ENCODE measurements around the gene CADPS.

CADPS gene

DNA sequence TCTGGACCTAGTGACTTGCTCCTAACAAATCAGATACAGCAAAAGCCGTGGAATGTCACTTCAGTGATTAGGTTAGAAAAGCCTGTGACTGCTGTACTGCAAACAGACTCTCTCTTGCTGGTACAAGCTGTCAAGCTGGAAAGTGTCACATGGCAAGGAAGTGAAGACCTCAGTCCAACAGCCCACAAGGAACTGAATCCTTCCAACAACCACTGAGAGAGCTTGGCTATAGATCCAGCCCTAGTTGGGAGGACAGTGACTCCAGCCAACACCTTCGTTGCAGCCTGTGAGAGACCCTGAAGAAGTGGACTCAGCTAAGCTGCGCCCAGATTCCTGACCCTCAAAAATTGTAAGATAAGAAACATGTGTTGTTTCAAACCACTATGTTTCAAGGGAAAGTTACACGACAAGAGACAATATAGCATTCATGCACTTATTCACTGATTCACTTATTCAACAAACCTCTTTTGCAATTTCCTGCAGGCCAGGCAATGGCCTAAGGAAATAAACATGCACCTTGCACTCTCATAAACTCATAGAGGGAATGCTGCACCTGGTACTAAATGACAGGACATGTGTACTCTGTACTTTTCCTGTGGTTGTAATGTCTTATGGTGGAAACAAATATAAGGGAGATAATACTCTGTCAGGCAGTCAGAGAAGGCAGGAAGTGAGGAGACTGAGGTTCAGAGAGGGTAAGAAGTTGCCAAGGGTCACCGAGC, 142.9 kb downstream of the CADPS start:
- DNase-seq, result no peak

DNA sequence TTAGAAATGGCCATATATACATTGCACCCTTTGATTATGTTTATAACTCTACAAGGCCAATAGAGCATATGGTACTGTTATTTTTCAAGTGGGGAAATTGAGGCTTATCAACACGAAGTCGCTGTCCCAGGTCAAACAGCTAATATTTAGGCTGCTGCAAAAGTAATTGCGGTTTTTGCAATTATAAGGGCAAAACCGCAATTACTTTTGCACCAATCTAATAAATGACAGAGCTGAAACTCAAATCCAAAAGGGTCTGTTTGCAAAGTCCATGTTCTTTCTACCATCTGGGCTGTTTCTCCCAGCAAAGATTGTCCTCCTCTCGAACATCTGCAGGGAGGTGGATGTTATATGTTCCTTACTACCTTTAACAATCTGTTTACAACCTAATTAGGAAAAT, 147.2 kb downstream of the CADPS start:
- no peak for DNase-seq

DNA sequence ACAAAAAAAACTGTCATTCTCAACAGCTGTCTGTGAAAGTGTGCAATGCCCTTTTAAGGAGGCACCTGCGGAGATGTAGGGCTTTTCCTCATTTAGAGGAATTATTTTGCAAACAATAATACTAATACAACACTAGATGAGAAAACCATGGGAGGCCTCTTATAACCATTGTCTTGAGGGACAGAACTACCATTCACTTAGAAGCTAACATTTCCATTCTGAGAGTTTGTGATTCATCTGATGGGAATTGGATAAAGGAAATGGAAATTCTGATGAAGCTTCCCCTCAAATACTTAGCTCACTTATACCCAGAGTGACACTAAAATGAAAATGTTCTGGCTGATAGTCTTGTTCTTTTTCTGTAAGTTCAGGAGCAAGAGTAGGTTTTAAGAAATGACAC, 147.7 kb downstream of the CADPS start:
- DNase-seq, result no peak

DNA sequence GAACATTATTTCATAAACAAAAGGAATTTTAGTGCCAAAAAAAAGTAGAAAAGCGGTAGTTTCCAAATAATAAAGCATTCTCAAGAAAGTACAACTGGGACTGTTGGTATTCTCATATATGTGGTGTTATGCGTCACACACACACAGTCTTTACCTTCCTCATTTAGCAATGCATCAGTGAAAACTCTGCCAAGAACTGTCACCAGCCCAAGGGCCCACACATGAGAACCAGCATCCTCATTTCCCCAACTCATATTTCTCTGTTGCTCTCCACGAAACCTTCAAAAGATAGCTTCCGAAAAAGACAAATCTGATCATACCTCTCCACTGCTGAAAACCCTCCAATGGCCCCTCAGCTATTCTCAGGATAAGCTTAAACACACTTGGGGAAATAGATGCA, 150.7 kb downstream of the CADPS start:
- DNase-seq, result no peak

DNA sequence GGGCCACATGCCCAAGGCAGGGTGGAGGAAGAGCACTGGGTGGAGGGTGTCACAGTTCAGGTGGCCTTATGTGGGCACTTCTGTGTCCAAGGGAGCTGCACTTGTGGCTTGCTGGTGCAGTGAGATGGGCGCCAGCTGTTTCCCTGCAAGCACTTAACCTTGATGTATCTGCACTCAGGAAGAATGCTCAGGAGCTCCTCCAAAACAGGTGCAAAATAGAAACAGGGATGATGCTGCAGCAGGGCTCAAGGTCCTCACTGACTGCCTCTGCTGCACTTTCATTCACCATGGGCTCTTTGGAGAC, 151.3 kb downstream of the CADPS start:
- no peak for DNase-seq

DNA sequence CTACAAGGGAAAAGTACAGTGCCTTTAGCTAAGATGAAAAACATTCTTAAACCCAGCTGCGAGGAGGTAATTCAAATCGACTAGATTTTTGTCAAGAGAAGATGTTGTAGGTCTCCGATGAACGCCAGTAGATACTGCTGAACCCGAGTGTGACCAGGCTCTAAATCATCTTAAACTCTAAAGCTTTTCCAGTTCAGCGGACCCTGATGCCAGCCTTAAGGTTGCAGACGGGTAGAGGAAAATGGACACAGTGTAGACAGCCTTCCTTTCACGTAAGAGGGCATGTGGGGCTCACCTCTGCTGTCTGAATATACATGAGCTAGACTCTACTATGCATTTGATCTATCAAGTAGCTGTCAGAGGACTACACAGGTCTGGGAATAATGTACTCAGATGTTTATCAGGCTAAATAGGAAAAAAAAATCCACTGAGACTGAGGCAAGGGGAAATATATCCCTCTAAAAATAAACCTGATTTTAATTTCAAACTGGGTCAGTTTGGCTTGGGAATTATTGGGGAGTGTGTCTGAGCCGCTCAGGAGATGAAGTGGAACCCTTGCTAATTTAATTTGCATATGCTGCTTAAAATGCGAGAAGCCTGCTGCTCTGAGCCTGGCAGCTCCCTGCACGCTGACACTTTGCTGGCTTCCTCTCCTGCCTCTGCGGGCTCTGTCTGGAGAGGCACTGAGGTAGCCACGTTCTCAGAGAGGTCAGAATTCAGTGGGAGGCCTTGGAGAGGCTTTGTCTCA, 151.9 kb downstream of the CADPS start:
- no peak for DNase-seq

DNA sequence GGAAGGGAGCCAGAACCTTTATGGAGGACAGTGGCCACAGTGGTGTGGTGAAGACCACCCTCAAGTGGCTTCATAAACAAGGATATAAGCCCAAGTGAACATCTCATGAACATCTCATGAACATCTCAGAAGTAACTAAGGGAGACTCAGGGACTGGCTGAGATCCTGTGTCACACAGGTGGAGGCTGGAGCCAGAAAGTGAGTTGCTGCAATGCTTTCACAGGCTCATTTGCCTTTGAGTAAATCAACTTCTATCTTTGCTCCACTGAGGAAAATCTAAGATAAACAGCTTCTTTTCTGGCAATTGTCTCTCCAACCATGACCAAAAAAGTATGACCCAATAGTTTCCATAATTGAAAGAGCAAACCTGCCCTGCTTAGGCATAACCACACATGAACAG, 152.9 kb downstream of the CADPS start:
- no peak for DNase-seq

DNA sequence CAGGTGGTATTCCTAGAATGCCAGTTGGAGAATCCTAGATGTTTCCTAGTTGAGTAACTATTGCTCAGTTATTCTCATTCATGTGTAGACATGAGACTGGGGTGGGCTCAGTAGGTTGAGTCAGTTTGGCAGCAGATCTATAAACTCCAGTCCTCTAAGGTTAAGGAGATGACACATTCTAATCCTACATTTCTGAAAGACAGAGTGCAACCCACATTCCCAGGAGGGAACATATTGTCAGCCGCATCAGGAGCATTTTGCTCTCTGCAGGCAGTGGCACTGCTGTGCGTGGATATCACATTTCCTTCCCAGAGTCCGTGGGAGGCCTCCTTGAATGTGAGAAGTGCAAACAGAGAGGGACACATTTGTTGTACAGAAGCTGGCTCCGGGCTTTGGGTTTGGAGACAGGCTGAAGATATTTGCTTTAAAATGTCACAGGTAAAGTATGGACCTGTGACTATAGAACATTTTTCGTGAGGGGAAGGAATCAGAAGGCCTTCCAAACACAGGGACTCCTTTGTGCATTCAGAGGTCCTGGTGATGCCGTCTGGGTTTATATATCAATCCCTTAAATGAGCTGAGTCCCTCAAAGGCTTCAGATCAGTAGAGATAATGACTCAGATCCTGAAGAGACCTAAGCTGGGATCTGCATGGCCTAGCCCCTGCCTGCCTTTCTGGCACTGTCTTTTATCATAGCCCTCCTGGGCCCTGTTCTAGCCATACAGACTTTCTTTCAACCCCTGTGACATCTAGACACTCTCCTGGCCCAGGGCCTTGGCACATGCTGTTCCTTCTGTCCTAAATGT, 156.5 kb downstream of the CADPS start:
- no peak for DNase-seq

DNA sequence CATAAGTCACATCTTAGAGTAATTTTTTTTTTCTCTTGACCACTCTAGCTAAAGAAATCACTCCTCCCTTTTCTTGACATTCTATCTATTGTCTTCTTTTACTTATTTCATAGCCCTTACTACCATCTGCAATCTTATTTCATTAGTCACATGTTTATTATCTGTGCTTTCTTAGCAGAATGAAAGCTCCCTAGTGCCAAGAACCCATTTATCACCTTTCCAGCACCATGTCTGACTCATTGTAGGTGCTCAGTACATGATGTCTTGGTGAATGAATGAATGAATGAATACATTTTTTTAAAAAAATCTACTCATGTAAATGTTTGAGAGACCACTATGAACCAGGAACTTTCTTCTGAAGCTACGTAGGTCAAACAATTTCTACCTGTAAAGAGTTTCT, 157.2 kb downstream of the CADPS start:
- DNase-seq, result no peak

DNA sequence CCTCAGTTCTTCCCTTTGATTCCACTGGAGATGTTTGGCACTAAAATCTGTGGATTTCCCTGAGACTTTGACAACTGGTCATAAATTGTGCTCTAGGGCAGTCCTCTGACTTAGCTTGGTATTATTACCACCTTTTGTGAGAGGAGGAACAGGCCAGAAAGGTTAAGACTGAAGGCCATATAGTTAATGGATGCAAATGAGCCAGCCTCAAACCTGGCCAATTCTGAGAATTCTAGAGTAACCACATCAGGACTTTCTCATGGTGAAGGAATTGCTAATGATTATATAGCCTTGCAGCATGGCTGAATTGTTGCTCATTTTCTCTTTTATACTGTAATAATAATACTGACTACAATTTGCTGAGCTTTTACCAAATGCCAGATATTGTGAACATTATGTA, 162.5 kb downstream of the CADPS start:
- no peak for DNase-seq

DNA sequence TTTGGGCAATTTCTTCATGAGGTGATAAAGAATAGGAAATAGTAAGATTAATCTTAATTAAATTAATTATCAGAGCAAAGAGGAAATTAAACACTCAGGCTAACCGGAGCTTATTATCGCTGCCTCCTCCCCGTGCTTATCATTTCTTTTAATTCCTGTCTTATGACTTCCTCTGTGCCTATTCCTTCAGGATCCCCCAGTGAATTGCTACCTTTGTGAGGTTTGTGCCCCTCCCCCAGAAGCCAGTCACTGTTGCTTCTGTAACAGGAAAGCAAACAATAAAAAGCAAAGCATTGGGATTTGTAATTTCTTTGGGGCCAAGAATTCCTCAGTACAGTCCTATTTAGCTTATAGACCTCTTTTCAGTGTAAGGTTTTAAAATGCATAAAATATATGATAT, 164.5 kb downstream of the CADPS start:
- DNase-seq, result no peak

DNA sequence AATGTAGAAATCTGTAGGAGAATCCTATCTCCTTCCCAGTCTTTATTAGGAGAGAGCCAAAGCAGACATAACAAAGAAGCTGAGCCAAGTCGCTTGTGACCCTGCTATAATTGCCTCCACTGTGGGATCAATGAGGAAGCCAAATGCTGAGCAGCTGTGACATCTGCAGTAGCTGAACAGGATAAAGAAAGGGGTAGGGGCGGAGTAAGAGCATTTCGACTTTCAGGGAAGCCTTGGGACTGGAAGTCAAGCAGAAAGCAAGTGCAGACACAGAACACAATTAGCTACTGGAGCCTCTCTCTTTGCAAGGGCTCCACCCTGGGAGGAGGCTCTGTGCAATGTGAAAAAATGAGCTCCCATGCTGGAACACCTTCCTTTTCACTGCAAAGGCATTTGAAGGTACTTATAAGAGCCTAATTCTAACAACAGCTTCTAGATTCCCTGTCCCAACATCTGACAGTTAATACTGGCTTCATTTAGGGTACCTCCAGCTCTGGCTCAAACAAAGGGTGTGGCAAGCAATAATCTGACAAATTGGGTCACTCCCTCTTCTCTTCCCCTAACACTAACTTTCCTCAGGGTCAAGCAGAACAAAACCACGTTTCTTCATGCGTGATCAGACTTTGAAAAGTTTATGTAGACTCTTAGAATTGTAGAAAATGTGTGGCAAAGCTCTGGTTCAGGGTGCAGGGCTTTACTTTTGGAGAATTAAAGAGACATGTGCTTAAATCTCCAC, 166.4 kb downstream of the CADPS start:
- DNase-seq, result no peak

DNA sequence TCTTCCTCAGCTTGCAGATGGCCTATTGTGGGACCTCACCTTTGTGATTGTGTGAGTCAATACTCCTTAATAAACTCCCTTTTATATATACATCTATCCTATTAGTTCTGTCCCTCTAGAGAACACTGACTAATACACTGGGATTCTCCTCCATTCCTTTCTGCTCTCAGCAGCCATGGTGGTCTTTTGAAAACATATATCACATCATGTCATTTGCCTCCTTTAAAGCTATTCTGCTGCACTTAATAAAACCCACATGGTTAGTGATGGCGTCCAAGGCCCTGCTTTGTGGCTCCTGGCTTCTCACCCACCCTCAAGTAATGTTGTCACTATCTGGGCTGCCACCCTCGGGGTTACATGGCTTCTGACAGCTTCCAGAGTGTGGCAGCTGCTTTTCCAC, 169.5 kb downstream of the CADPS start:
- DNase-seq, result no peak

DNA sequence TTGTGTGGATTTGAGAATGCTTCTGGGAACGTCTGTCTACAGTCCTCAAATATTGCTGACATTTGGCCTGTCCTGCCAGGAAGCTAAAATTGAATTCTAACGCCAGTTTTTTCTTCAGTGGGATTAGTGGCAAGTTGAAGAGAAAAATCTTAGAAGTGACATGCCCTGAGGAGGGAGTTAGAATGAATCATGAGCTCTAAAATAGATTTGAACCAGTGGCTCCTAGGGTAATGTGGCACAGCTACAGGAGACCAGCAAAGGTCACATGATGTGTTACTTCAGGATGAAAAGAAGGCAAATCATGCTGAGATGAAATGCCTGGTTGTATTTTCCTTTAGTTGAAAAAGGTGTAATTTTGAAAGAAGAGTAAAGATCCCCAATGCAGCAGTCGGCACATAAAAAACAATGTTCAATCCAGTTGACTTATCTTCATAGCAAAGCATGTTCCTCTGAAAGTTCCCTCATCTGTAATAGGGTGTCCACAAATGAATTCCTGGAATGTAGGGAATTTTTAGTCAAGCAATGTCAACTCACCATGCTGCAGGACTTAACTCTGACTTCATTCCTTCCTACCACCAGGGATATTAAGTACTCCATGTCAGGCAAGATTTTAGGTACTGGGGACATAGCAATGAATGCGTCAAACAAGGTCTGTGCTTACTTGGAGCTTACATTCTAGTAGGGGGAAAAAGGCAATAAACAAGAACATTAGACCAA, 171.6 kb downstream of the CADPS start:
- no peak for DNase-seq

DNA sequence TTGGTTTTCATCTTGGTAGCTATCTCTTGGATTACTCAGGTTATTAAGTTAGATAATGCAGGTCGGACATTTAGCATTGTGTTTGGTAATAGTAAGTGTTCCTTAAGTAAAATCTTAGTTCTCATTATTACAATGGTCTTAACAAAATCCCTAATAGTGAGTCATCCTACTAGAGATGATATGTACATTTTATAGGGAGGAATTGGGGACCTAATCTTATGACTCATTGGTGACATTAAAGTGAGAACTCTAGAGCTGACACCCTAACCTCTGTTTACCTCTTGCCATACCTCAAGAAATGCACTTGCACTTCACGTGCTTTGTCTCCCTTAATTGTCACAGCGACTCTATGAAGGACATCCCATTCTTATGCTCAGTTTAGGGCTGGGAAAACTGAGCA, 174.9 kb downstream of the CADPS start:
- DNase-seq, result no peak

DNA sequence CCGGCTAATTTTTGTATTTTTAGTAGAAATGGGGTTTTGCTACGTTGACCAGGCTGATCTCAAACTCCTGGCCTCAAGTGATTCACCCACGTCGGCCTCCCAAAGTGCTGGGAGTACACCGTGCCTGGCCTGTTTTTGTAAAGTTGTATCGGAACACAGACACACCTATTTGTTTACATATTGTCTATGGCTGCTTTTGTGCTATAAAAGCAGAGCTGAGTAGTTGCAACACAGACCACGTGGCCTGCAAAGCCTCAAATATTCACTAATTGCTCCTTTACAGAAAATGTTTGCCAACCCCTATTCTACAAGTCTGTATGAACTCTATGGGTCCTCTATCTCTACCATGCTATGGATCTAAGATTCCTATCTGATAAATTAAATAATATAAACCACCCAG, 175.5 kb downstream of the CADPS start:
- DNase-seq, result no peak

DNA sequence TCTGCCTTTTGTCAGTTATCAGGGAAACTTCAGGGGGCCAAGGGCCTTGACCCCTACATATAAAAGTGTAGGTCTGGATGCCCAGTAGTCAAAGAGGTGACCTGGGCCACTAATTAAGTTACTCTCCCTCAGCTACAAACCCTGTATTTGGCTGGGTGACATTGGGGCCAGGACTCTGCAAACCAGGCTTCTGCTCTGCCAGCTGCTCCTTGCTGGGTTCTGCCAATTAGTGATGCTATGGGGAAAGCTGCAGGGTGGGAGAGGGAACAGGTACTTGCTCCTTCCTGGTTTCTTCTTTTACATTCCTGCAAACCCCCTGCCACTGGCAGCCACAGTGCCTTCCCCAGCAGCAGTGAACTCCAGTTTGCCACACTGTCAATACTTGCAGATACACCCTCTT, 179.2 kb downstream of the CADPS start:
- DNase-seq, result no peak

DNA sequence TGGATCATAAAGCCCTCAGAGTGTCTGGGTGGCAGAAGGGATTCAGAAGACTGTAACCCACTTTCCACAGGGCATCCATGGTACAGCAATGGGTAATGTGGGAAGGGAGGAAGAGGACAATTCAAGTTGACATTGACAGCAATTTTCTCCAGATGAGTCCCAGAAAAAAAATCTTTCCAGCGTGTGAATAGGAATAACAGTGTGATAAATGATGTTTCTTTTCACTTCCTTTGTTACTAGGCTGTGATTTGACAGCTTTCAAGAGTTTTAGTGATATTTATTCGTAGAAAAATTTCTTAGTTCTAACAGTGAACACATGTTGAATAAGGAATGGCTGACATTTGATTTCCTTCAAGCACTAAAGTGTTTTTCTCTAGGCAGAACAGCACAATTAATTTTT, 186.4 kb downstream of the CADPS start:
- DNase-seq, result no peak

DNA sequence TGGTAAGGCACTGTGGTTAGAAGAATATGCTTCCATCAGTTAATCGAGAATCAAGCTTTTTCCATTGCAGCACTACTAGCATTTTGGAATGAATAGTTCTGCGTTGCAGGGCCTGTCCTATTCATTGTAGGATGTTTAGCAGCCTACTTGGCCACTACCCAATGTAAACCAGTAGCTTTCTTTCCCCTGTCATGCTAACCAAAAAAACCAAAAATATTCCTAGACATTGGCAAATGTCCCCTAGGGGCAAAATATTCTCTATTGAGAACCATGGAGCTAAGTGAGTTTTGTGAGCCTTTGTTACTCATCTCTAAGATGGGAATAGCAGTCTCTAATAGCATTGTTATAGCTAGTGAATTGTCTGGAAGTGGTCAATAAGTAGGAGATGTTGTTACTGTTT, 187.2 kb downstream of the CADPS start:
- DNase-seq, result no peak

DNA sequence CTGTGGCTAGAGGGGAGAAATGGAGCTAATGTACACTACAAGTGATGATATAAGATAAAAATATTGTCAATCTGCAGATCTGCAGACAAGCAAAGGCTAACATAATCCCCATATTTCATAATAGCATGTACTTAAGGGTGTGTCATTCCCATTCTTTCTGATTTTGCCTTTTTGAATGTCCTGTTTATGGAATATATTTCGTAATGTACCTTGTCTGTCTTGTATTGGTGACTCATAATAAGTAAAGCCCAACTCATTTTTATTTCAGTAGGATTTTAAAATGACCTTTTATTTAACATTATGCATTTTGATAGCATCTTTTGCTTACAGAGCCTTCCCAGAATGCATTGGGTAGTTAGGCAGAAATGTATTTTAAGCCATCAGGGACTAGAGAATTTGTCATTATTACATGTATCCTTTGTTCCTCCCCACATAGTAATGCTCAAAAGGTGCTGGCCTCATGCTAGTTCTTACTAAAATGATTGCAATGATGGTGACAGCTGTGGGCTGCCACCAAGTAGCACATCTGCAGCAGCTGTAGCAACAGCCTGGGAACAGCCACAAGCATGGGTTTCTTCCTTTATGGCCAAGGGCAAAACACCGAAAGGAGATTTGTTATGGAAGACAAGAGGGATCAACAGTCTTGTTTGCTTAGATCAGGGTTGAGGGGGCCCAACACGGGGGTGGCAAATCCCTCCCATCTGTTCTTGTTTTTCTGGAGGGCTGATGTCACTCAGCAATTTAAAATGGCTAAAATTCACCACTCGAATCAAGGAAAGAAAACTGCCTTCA, 188.5 kb downstream of the CADPS start:
- DNase-seq, result no peak

DNA sequence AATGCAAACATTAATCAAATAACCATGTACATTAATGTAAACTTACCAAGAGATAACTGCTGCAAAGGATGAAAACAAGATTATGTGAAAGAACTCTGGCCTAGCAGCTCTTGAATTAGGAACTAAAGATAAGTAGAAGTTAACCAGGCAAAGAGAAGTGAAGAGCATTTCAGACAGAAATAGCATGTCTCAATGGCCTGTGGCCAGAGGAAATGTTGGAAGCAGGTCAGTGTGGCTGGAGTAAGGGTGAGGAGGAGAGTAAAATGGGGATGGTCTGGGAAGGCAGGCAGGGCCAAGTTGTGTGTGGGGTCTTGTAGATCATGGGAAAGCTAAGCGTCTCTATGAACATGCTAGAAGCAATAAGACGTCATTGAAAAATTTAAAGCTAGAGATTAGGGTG, 192.4 kb downstream of the CADPS start:
- DNase-seq, result no peak

DNA sequence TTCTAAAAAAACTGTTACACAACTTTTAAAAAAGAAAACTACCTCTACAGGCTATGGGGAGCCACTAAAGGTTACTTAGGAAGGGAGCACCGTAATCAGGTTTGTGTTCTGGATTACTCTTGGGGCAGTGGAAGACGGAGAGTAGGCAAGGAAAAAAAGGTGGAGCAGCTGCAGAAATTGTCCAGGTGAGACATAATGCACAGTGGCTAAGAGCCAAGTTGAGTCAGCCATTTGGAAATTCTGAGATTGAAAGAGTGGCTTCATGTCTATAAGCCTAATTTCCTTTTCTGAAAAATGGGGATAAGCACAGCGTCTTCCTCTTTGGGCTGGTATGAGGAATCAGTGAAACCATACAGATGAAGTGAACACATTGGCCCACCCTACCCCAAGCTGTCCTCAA, 195.2 kb downstream of the CADPS start:
- no peak for DNase-seq

All from DMS153 (cell line).